Nephron progenitor cell (in vitro differentiated cells): Measurements from ENCODE around the gene FLT1.
A peak's percentile ranks its signal among the peaks of the same experiment; 100 is the strongest.

Source experiments
- DNase-seq: peaks from one replicate; pipeline ENCODE4 v3.0.0; 2021
- H3K27ac Mint-ChIP-seq: 2 replicates; pipeline ENCODE4 v1.8.0; 2021; ENCODE audit warnings: mild to moderate bottlenecking, moderate library complexity, mixed read lengths
- H3K27me3 Mint-ChIP-seq: 2 replicates; pipeline ENCODE4 v1.8.0; 2021; ENCODE audit warnings: mild to moderate bottlenecking, low read depth, mixed read lengths; ENCODE audit not compliant: poor library complexity
- H3K36me3 Mint-ChIP-seq: 2 replicates; pipeline ENCODE4 v1.8.0; 2021; ENCODE audit warnings: low read depth, mixed read lengths
- H3K4me1 Mint-ChIP-seq: 2 replicates; pipeline ENCODE4 v1.8.0; 2021; ENCODE audit warnings: mixed read lengths
- H3K4me3 Mint-ChIP-seq: 2 replicates; pipeline ENCODE4 v1.8.0; 2021; ENCODE audit warnings: mild to moderate bottlenecking, moderate library complexity, mixed read lengths
- H3K9me3 Mint-ChIP-seq: 2 replicates; pipeline ENCODE4 v1.8.0; 2021; ENCODE audit warnings: mild to moderate bottlenecking, moderate library complexity, mixed read lengths
- TF ChIP-seq, protein P1 (sequence below): fragments of 200-600 bp; sonication (generic); IDR thresholded peaks from 2 replicates; pipeline ENCODE4 v1.5.0; 2021; ENCODE audit warnings: antibody characterized with exemption

The FLT1 gene

DNA sequence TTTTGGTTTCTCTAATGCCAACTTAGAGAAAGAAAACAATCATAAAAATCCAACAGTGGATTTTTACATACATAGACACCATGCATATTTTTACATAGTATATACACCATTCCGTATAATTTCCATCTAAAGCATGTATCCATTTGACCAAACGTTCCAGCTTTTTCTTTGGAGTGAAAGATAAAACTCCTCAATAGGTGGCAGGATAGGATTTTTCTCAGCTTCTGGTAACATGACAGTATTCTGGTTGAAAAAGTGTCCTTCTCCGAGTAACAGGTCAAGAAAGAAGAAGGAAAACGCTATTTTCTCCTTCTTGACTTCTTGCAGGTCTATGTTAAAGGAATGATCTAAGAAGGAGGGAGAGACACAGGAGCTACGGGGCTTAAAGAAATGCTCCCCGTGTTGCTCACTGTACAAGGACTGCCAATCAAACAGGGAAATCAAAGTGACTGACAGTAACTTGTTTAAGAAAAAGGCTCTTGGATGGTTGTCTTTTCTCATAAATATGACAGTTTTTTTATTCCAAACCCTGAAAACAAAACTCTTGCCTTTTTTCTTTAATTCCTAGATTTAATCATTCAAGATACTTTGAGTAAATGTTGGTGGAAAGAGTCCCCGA, 11.5 kb downstream of the FLT1 start:
- no peak for DNase-seq
- Mint-ChIP-seq H3K27ac (no peak overlapping the region), H3K36me3 (no peaks in the 10 kb centered on the region), H3K4me3 (no peak overlapping the region), H3K4me1 (peaks cover 40% of the 10 kb centered on the region), H3K9me3 (no peaks in the 10 kb centered on the region), H3K27me3 (peaks cover 5% of the 10 kb centered on the region)
- TF ChIP-seq, protein P1, sequence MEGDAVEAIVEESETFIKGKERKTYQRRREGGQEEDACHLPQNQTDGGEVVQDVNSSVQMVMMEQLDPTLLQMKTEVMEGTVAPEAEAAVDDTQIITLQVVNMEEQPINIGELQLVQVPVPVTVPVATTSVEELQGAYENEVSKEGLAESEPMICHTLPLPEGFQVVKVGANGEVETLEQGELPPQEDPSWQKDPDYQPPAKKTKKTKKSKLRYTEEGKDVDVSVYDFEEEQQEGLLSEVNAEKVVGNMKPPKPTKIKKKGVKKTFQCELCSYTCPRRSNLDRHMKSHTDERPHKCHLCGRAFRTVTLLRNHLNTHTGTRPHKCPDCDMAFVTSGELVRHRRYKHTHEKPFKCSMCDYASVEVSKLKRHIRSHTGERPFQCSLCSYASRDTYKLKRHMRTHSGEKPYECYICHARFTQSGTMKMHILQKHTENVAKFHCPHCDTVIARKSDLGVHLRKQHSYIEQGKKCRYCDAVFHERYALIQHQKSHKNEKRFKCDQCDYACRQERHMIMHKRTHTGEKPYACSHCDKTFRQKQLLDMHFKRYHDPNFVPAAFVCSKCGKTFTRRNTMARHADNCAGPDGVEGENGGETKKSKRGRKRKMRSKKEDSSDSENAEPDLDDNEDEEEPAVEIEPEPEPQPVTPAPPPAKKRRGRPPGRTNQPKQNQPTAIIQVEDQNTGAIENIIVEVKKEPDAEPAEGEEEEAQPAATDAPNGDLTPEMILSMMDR: no peak

DNA sequence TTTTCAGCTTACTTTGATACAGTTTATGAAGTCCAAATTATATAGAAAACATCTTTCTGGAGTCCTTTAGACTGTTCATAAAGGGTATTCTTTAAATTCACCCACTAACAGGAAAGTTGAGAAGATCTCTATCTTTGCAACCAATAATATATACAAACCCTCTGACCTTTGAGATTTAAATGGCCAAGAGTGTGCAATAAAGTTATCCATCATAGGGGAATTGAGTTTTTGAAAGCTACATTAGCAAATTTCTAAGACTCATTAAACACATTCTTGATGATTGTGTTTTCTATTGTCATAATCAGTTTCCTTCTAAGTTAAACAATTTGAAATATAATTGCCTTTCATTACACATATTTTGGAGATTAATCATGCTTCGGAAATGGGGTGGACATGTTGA, 15.9 kb downstream of the FLT1 start:
- H3K36me3 Mint-ChIP-seq: no peaks in the 10 kb centered on the region
- no peak for DNase-seq
- peaks cover 74% of the 10 kb centered on the region for H3K4me1 Mint-ChIP-seq
- no peaks in the 10 kb centered on the region for H3K9me3 Mint-ChIP-seq
- TF ChIP-seq, protein P1: no peak
- no peak overlapping the region for H3K4me3 Mint-ChIP-seq
- peaks cover 5% of the 10 kb centered on the region for H3K27me3 Mint-ChIP-seq
- no peak overlapping the region for H3K27ac Mint-ChIP-seq

DNA sequence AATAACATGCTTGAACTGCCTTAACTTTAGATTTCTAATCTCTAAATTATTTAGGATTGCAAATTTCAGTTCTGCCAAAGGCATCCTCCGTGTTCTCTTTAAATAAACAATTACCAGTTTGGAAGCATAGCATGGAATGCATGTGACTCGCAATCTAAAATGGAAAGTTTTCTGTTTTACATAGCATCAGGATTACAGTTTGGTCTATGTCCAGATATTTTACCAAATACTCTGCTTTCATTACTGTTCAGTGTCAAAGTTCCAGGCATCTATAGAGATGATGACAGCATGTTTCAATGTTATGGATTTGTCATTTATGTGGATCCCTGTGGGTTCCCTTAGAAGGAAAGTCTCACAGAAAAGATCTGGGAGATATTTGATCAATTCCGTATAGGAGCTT, 16.8 kb downstream of the FLT1 start:
- H3K9me3 Mint-ChIP-seq: peaks cover 2% of the 10 kb centered on the region
- H3K4me3 Mint-ChIP-seq: no peak overlapping the region
- H3K27me3 Mint-ChIP-seq: peaks cover 5% of the 10 kb centered on the region
- no peak overlapping the region for H3K27ac Mint-ChIP-seq
- TF ChIP-seq, protein P1: no peak
- DNase-seq: no peak
- H3K36me3 Mint-ChIP-seq: no peaks in the 10 kb centered on the region
- peaks cover 65% of the 10 kb centered on the region for H3K4me1 Mint-ChIP-seq

DNA sequence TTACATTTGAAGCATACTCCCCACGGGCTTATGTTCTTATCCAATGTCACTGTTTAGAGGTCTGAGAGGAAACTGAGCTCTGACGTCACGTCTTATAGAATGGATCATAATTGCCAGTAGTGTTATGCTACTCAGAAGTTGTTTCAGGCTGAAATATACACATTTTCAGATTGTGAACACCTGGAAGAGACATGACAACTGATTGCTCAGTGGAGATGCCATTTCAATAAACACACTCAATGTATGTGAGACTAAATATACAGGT, 17.3 kb downstream of the FLT1 start:
- no peak overlapping the region for H3K4me3 Mint-ChIP-seq
- H3K27ac Mint-ChIP-seq: peak overlapping the region; percentile 47
- DNase-seq: no peak
- peaks cover 4% of the 10 kb centered on the region for H3K36me3 Mint-ChIP-seq
- H3K4me1 Mint-ChIP-seq: peaks cover 65% of the 10 kb centered on the region
- H3K9me3 Mint-ChIP-seq: peaks cover 6% of the 10 kb centered on the region
- H3K27me3 Mint-ChIP-seq: peaks cover 5% of the 10 kb centered on the region
- TF ChIP-seq, protein P1: no peak

DNA sequence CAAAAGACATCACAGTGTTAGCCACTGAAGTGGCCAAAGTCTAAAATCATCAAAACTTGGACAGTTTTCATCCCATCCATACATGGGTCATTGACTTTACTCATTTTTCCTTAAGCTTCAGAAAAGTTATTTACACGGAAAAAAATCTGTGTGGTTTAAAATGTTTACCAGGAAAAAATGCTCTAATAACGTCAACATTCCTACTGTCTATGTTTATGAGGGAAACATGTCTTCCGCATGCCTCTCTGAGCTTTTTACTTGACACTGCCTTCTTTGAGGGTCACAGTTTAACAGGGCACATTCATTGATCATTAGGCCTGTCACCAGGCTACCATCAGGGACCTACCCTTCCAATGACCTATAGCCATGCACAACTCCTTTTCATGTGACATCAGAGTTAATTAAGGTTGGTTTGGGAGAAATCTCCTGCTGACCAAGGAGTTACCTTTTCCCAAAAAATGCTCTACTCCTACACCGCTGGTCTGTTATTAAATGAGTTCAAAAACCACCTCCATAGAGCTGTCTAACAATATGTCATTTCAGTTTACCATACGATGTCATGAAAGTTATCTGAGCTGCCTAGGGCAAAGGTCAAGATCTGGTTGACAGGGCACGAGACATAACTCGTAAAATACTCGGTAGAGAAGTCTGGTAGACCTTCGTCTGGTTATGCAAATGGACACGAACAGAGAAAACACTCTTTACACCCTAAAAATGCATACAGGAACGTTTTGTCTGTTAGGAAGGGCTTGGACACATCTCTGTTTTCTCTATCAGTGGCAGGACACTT, 17.8 kb downstream of the FLT1 start:
- TF ChIP-seq, protein P1: no peak
- DNase-seq: peak; percentile 39
- Mint-ChIP-seq H3K4me3 (peak overlapping the region; percentile 58), H3K36me3 (peaks cover 7% of the 10 kb centered on the region), H3K27me3 (peaks cover 9% of the 10 kb centered on the region), H3K4me1 (peaks cover 65% of the 10 kb centered on the region), H3K27ac (peak overlapping the region; percentile 47), H3K9me3 (peaks cover 9% of the 10 kb centered on the region)
